Right ventricle myocardium inferior (tissue), 1 donor: Measurements from ENCODE around the gene WDSUB1. TPM values are rescaled to one million over a fixed set of nuclear protein-coding genes. Genes with fewer than 3 reads are reported as not detected.
A peak's percentile ranks its signal among the peaks of the same experiment; 100 is the strongest.

Experiments used
- ATAC-seq: fragments of 200-7000 bp; cut with Tn5 transposase; one replicate; pipeline ENCODE4 v1.9.1; 2020; ENCODE audit warnings: mild to moderate bottlenecking, moderate library complexity
- DNase-seq: peaks from one replicate; pipeline ENCODE4 v3.0.0; 2021; ENCODE audit errors: missing footprints
- intact Hi-C: fragments of 100-400 bp; cut with DNase I; formaldehyde crosslinking; loops from one replicate; pipeline ENCODE4 v1.11.0; 2022
- total RNA-seq: library from RNA; stranded (reverse); fragmentation: NEBNext Ultra II Directional; extraction: Animal tissue kit (Norgen Biotek cat#: 25700); gene quantifications from one replicate; pipeline ENCODE4 v1.2.1, GENCODE V29; 2021
- donor health status: DM: no; HTN: yes; CAD: no; lungs with severe emphysema.

Gene WDSUB1
- total RNA-seq, 1 donor from 2014 or later, result 10.1 TPM

DNA sequence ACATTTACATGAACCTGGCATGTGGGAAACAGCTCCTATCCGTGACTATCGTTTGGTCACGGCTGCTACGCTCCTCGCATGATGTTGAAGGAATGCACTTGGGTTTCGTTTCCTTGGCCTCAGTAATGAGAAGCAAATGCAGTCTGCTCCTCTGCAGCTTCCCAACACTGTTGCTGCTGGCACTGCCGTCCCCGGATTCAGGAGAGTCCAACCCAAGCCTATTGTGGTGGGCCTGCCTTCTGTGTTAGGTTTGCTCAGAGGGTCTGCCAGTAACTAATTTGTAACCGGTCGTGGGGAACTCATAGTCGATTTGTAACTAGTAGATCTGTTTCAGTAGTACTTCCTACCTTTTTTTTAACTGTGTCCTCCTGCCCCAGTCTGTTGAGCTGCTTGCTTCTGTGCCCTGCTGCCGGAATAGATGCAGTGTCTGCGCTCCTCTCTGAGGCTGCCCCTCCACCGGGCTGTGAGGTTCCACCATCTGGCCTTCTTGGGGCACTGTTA, 58.4 kb downstream of the WDSUB1 start:
- ATAC-seq (no peak), DNase-seq (no peak)
- intact Hi-C loops, result loop anchor here (10.0 kb wide), 1 partner anchor 57 kb away; the partner anchor contains the start of gene WDSUB1

DNA sequence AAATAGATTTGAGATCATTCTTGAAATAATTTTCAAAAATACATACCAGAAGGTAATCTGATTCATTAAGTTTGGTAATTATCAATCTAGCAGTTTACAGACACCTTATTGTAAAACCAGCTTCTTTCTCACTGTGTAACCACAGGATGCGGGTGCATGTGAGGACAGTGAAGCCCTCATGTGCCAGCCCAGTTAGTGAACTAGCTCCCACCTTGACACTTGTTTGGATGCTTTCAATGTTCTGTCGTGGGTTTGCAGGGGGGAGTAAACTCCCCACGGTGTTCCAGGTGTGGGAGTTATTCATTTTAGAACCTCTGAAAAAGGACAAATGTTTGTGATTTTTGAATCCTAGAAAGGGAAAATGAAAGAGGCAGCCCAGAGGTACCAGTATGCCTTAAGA, 59.0 kb downstream of the WDSUB1 start:
- intact Hi-C loops, result loop anchor here (10.0 kb wide), 1 partner anchor 57 kb away; the partner anchor contains the start of gene WDSUB1
- DNase-seq (no peak), ATAC-seq (no peak)

DNA sequence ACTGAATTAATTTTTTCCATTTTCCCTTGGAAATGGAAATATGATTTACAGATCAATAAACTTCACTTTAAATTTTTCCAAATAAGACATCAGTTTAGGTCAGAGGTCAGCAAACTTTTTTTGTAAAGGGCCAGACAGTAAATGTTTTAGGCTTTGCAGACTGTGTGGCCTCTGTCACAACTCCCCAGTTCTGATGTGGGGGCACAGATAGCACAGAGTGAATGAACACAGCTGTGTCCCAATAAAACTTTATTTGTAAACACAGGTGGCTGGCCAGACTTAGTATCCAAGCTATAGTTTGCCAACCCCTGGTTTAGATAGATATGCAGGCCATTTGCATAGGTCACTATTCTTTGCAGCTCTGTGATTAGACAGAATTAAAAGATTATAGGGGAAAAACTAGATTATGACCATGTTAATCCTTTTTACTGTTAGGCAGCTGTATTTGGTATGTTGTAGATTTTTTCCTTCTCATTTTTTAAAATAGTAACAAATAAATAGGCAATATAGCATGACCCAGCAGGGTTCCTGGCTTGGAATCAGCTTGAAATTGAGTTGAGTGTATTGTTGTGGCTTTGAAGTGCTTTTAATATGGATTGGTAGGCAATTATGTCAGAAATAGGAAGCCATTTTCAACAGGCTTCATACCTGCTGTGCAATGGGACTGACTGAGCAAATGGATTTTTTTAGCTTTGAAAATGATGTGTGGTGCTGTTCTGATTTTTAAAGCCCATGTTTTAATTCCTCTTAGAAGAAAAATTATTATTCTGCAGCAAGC, 59.7 kb downstream of the WDSUB1 start:
- intact Hi-C loops, result loop anchor here (10.0 kb wide), 1 partner anchor 58 kb away; the partner anchor contains the start of gene WDSUB1
- ATAC-seq, result no peak
- no peak for DNase-seq

DNA sequence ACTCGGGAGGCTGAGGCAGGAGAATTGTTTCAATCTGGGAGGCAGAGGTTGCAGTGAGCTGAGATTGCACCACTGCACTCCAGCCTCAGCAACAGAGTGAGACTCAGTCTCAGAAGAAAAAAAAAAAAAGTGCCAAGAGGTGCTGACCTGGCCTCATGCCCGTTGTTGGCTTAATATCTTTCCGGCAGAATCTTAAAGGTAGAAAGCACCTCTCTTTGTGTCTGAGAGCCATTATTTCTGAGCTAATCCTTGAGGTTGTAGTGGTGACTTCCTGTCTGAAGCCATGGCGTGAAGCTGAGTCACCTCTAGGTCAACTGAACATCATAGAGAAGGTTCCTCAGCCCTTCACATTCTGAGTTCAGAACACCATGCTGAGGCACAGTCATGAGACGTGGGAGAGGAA, 60.4 kb downstream of the WDSUB1 start:
- ATAC-seq (no peak), DNase-seq (no peak)
- intact Hi-C loops, result loop anchor here (10.0 kb wide), 1 partner anchor 59 kb away; the partner anchor contains the start of gene WDSUB1

DNA sequence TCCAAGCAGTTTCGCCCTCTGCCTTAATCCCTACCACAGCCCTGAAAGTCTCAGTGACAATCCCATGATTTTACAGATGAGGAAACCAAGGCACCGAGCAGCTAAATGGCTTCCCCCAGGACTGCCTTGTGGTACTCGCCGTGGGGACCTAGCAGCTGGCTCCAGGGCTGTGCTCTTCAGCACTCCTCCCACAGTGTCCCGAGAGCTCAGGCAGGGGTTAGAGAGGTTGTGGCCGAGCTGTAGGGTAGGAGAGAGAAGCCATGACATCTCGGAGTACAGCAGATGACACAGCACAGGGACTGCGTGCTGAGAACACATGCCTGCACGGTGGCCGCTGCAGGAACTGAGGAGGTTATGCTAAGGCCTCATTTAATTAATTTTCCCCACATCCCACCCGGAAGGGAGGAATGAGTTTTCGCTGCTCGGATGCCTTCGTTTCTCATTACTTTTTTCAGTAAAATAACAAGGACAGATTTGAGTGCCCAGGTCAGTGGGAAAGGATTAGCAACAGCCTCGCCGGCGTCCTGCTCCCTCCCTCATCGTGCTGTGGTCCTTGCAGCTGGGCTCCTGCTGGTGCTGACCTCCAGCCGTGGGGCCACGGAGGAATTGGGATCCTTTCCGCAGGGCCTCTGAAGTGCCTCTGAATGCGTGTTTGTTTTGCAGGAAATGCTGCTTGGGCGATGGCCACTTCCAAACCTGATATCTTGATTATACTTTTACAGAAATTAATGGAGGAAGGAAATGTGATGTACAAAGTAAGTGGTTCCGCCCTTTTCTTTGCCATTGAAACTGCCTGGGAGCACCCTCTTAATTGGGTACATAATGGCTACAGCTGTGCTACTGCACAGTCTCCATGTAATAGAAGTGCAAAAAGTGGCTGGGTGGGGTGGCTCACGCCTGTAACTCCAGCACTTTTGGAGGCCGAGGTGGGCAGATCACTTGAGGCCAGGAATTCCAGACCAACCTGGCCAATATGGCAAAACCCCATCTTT, 61.2 kb downstream of the WDSUB1 start:
- intact Hi-C loops, result loop anchor here (10.0 kb wide), 1 partner anchor 59 kb away; the partner anchor contains the start of gene WDSUB1
- DNase-seq (no peak), ATAC-seq (no peak)

DNA sequence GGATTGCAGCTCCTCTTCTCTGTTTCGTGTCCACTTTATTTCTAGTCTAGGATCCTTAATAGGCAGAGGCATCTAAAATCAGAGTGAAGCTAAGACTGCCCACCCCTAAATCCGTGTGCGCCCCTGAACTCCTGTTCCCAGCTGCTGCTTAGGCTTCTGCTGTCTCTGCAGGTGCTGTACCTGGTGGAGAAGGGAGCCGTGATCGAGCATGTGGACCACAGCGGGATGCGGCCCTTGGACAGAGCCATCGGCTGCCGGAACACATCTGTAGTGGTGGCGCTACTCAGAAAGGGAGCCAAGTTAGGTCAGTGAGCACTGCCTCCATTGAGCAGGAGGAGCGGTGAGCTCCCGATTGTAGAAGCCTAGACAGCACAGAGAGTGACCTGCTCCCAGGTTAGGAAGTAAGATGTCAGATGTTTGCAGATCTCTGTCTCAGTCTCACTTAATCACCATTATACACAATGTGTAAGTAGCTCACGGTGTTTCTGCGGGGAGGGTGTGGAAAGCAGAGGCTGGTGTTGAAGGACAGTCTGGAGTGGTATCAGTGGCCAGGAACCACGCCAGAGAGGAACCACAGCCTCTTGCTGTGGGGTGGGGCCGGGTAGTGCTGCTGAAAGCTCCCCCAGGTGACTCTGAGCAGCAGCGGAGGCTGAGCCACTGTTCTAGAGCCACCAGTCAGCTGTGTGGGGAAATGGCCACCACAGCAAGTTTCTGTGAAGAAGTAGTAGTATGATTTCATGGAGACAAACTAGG, 62.3 kb downstream of the WDSUB1 start:
- DNase-seq, result no peak
- no peak for ATAC-seq
- intact Hi-C loops, result loop anchor here (10.0 kb wide), 1 partner anchor 61 kb away; the partner anchor contains the start of gene WDSUB1

DNA sequence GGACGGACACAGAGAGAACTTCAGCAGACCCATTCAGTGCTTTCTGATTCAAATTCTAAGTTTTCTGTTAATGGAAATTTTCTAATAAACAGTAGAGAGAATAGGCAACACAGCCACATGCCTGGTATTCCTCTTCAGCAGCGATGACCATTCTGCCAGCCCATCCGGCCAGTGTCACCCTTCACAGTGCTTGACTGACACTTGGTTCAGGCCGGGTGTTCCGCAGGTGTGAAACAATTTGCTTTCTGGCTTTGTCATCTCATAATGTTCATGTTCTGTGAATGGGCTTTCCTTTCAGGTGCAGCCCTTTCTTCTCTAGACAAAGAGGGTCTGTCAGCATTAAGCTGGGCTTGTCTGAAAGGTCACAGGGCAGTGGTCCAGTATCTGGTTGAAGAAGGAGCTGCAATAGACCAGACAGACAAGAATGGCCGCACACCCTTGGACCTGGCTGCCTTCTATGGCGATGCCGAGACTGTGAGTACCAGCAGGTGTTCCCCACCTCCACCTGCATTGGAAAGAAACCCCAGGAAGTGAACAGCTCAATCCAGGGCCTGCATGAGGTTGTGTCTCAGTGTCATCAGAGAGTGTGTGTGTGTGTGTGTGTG, 67.0 kb downstream of the WDSUB1 start:
- DNase-seq (no peak), ATAC-seq (no peak)
- intact Hi-C loops, result no loop called here

DNA sequence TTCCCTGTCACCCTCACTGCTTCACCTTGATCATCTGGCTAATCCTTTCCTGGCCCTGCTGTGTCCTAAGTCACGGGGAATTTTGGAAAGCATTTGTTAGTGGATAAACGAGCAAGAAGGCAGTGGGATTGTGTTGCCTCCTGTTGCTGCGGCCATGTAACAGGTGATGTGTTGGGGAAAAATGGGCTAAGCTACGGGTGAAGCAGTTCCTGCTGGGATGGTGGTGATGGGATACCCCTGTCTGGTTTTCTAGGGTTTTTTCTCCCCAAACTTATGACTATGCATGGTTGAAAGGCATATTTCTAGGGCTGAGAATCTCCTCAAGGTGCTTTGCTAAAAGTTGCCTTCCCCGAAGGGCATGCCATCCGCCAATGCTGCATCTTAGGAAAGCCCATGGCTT, 68.1 kb downstream of the WDSUB1 start:
- intact Hi-C loops, result no loop called here
- DNase-seq (no peak), ATAC-seq (no peak)

DNA sequence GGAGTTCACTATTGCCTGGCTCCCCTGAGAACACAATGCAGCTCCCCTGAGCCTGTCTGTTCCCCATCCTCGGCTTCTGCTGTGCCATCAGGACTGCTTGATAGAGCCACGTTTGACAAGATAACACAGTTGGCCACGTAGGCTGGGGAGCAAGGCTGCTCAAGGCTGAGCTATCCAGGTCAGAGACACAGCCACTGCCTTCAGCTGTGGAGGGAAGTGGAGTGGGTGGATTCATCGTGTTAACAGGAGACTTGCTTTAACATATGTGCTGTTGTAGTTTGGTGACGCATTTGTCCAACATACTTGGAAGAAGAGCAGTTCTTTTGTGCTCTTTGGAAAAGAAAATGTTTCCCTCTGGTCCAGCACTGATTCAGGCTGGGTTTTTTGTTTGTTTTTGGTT, 68.8 kb downstream of the WDSUB1 start:
- intact Hi-C loops, result no loop called here
- DNase-seq (no peak), ATAC-seq (no peak)

DNA sequence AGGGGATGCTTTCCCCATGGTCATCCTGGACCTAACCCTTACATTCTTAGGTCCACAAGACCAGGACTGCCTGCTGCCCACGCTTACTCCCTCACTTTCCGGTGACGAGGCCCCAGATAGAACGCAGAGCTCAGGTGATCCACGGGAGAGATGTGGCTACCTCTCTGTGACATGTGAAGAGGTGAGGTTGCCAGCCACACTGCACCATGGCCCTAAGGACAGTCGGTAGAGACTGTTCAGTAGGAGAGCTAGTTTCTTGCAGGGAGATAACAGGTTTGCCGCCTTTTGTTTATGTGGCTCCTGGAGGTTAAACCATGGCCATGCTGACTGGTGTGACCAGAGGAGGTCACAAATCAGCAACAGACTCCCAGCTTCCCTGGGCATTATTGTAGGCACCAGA, 71.4 kb downstream of the WDSUB1 start:
- intact Hi-C loops, result no loop called here
- ATAC-seq, result no peak

DNA sequence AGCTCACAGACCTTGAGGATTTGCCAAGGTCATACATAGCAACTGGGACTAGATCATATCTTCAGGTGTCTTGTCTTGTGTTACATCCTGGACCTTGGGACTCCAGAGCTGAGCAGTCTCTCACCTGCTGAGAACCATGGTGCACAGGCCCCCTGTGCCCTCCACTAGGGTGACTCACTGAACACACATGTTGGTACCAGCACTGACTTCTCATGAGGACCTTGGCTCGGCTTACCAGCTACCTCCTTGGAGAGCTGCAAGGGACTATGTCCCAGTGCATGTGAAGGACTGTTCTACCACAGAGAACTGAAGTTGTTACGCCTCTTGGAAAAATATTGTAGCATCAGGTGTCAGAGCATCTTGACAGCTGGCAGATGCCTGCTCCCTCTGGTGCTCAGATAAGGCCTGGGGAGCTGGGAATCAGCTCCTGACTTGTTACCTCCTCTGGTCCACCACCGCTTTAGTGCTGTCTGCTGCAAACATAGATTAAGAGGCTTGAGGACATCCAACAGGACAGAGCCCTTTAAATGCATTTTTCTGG, 72.1 kb downstream of the WDSUB1 start:
- ATAC-seq (peak; percentile 23), DNase-seq (no peak)
- intact Hi-C loops, result no loop called here

More for the DNA sequence above, 71.4 kb downstream of the WDSUB1 start:
- DNase-seq, result no peak

DNA sequence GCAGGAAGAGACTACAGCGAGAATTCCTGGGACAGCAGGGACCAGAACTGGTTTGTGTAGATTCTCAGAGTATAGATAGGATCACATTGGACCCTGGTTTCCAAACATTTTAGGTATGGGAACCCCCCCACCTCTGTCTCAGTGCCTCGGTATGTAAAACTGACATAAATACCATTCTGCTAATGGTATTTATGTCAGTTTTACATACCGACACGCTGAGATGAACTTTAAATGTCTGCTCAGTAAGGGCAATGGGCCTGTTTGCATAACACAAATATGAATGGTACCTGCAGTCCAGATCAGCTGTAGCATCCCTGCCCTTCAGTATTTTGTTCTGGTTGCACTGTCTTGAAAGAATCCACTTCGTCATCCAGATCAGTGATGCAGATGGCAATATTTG, 73.2 kb downstream of the WDSUB1 start:
- intact Hi-C loops, result no loop called here
- ATAC-seq (no peak), DNase-seq (no peak)

DNA sequence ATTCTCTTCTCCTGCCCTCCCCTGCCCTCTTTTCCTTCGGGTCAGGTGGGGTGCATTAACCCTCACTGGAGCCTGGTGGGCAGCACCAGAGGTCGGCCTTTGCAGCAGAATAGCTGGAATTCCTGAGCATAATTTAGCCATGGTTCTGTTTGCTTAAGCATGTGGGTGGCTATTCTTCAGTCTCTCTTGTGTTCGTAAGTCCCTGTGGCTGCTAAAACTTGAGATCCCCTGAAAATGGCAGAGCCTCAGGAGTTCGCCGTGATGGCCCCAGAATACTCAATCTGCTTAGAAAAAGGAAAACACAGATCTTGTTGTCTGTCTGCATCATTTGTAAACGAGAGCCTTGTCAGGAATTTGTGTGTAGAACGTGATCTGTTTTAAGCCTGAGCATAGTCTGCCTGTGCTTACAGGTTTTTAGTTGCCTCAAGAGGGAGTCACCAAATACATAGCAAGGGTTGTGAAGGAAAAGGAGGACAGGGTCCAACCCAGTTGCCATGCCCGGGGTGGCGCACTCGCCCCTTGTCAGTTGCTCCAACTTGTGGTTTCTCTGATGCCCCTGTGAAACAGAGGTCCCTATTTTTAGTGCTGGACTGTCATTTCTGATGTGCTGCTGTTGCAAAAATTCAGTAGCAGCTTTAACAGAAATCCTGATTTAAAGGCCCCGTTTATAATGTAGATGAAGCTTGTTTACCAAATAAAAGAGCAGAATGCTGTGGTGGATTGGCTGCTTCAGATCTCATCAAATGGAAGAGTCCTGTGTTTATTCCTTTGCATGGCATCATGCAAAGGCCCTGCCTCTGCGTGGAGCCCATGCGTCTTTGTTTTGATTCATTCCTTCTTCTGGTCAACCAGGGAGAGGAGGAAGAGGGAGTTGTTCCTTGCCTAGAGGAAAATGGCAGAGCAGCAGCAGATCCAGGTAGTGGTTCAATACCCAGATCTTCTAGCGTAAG, 74.8 kb downstream of the WDSUB1 start:
- ATAC-seq (no peak), DNase-seq (no peak)
- intact Hi-C loops, result no loop called here

DNA sequence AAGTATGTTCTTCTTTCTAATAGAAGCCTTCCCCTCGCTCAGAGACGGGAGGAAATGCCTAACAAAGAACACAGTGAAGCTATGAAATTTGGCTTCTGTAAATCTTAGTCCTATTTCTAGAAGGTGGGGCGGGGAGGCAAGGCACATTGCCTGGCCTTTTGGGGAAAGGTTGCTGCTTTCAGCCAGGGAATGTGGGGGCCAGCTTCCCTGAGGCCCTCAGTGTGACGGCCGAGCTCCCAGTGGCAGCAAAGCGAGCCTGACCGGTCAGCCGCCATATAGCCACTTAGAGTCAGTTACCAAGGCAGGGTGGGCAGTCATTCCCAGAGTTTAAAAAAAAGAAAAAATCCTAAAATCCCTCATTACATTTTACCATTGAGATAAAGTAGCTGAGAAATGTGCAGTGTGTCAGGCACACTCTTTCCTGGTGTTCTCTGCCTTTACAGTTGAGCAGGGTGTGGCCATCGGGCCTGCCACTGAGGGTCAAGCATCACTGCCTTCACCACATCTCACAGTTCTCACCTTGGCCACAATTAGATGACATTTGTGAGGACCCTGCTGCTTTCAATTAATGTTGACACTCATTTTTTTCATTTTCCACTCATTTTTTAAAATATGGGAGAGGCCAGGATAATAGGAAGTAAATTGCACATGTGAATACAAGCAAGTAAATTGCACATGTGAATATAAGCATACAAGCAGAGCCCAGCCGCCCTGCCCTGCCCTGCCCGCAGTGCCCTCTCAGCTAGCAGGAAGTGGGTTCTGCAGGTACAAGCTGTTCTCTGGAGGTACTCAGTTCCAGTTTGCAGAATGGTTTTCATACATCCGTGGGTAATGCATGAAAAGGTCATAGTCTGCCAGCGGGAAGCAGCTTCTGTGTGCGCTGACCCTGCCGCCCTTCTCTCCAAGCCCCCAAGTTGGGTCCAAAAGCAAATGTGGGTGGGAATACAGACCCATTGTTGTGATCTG, 76.9 kb downstream of the WDSUB1 start:
- ATAC-seq, result no peak
- intact Hi-C loops, result no loop called here
- no peak for DNase-seq

DNA sequence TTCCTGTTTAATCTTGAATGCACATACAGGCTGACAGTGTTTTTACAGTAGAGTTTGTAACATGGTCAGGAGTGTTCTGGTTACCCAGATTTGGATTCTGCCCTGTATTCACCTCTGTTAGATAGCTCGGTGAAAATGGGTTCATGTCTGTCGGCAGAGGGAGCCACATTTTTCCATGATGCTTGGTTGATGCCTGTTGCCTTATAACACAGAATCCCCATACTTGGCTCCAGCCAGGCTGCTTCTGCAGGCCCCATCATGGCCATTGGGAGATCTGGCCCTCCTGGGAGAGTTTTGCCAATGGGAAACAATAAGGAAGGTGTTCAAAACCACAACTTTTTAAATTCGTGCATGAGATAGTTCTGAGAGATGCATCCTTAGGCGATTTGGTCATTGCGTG, 78.1 kb downstream of the WDSUB1 start:
- intact Hi-C loops, result no loop called here
- ATAC-seq, result no peak
- no peak for DNase-seq
